MCF 10A (cell line): ENCODE measurements around the gene VWA3A. TPM values are rescaled to one million over a fixed set of nuclear protein-coding genes. Genes with fewer than 3 reads are reported as not detected.

Experiments used
- BruUV-seq: library from RNA; stranded (reverse); fragments of 400-500 nt; replicated peaks from 2 replicates; lab custom pipeline; 2021; lab: Mats Ljungman, UMichigan
- CTCF ChIA-PET: fragments of 300-600 bp; sonication (Branson Sonifier 250); formaldehyde crosslinking; extraction: SDS; loops from one replicate; lab custom pipeline; 2021; ENCODE audit warnings: antibody characterized with exemption, inconsistent platforms; lab: Yijun Ruan, JAX
- POLR2A ChIA-PET: fragments of 300-600, 350-650 bp; sonication (Branson Sonifier 250); formaldehyde crosslinking; extraction: SDS; loops from one replicate; lab custom pipeline; 2020; ENCODE audit warnings: antibody characterized with exemption, inconsistent platforms; lab: Yijun Ruan, JAX
- DNase-seq: peaks from one replicate; pipeline ENCODE4 v3.0.0-alpha.2; 2018; ENCODE audit not compliant: unreplicated experiment
- H3K27ac Mint-ChIP-seq: one replicate; pipeline ENCODE4 v1.8.0; 2022; ENCODE audit warnings: mild to moderate bottlenecking, low read depth, mixed read lengths; ENCODE audit not compliant: unreplicated experiment
- H3K27me3 Mint-ChIP-seq: one replicate; pipeline ENCODE4 v1.8.0; 2022; ENCODE audit warnings: mixed read lengths; ENCODE audit not compliant: insufficient read depth, unreplicated experiment
- H3K36me3 Mint-ChIP-seq: one replicate; pipeline ENCODE4 v1.8.0; 2022; ENCODE audit warnings: mild to moderate bottlenecking, moderate library complexity, mixed read lengths; ENCODE audit not compliant: insufficient read depth, unreplicated experiment
- H3K4me1 Mint-ChIP-seq: one replicate; pipeline ENCODE4 v1.8.0; 2022; ENCODE audit warnings: mixed read lengths; ENCODE audit not compliant: insufficient read depth, unreplicated experiment
- H3K4me3 Mint-ChIP-seq: one replicate; pipeline ENCODE4 v1.8.0; 2022; ENCODE audit warnings: mild to moderate bottlenecking, moderate library complexity, mixed read lengths; ENCODE audit not compliant: unreplicated experiment
- H3K9me3 Mint-ChIP-seq: one replicate; pipeline ENCODE4 v1.8.0; 2022; ENCODE audit warnings: mixed read lengths; ENCODE audit not compliant: unreplicated experiment
- CTCF ChIP-seq: fragments of 200-600 bp; IDR thresholded peaks from one replicate; pipeline ENCODE4 v1.8.0; 2022; ENCODE audit warnings: antibody characterized with exemption, mild to moderate bottlenecking; ENCODE audit not compliant: unreplicated experiment
- intact Hi-C: fragments of 100-400 bp; cut with micrococcal nuclease; formaldehyde crosslinking; loops from 2 replicates; pipeline ENCODE4 v1.14.1; 2022
- total RNA-seq: library from RNA; stranded (reverse); gene quantifications from 2 replicates; pipeline ENCODE4 v1.2.3, GENCODE V29; 2022

VWA3A gene
- total RNA-seq, 1 experiment from 2014 or later: not detected

- Mint-ChIP-seq H3K4me3 (no peak overlapping the region), H3K27me3 (no peaks in the 10 kb centered on the region), H3K27ac (no peak overlapping the region), H3K9me3 (no peaks in the 10 kb centered on the region), H3K4me1 (peaks cover 23% of the 10 kb centered on the region), H3K36me3 (peaks cover 6% of the 10 kb centered on the region)
- intact Hi-C loops: no loop called here
- ChIA-PET CTCF (interaction anchor here (1.1 to 3.5 kb wide), 3 partner anchors 14 to 62 kb away, joined by 4 to 30 read pairs (median 8); no protein-coding TSS in a partner anchor), POLR2A (interaction anchor here (0.6 to 4.2 kb wide), 6 partner anchors 13 to 125 kb away, joined by 3 to 26 read pairs (median 19); partner anchors contain the start of gene MOSMO)
- TF ChIP-seq CTCF: no peak
- no peak for DNase-seq
- no TSS peak for BruUV-seq
These were observed 28.4 kb upstream of the VWA3A start for GRCh38 chr16:22063888-22064467.

- peaks cover 23% of the 10 kb centered on the region for H3K4me1 Mint-ChIP-seq
- H3K36me3 Mint-ChIP-seq: peaks cover 6% of the 10 kb centered on the region
- no TSS peak for BruUV-seq
- POLR2A ChIA-PET: interaction anchor here (0.9 to 4.2 kb wide), 13 partner anchors 10 to 233 kb away, joined by 3 to 26 read pairs (median 7); partner anchors contain the start of gene MOSMO
- intact Hi-C loops: no loop called here
- DNase-seq: peak; percentile 68
- no peaks in the 10 kb centered on the region for H3K9me3 Mint-ChIP-seq
- peak overlapping the region; percentile 77 for H3K27ac Mint-ChIP-seq
- no peak overlapping the region for H3K4me3 Mint-ChIP-seq
- no peak for TF ChIP-seq CTCF
- CTCF ChIA-PET: interaction anchor here (0.7 to 3.5 kb wide), 9 partner anchors 12 to 150 kb away, joined by 3 to 30 read pairs (median 4); no protein-coding TSS in a partner anchor
- no peaks in the 10 kb centered on the region for H3K27me3 Mint-ChIP-seq
These were observed 27.1 kb upstream of the VWA3A start for GRCh38 chr16:22065252-22065651.

- H3K36me3 Mint-ChIP-seq: peaks cover 6% of the 10 kb centered on the region
These were observed 21.7 kb upstream of the VWA3A start for GRCh38 chr16:22070361-22071330.

More at GRCh38 chr16:22070361-22071330, 21.7 kb upstream of the VWA3A start:
- no peak overlapping the region for H3K27ac Mint-ChIP-seq
- CTCF ChIA-PET: interaction anchor here (0.7 to 3.7 kb wide), 17 partner anchors 8 to 118 kb away, joined by 3 to 25 read pairs (median 5); partner anchors contain the start of genes MOSMO and PDZD9
- POLR2A ChIA-PET: interaction anchor here (1.0 to 2.6 kb wide), 14 partner anchors 10 to 227 kb away, joined by 3 to 22 read pairs (median 5); partner anchors contain the start of genes MOSMO, POLR3E and UQCRC2
- BruUV-seq: no TSS peak
- H3K4me1 Mint-ChIP-seq: peaks cover 2% of the 10 kb centered on the region
- no peak overlapping the region for H3K4me3 Mint-ChIP-seq
- no peak for TF ChIP-seq CTCF
- no peaks in the 10 kb centered on the region for H3K9me3 Mint-ChIP-seq
- no peaks in the 10 kb centered on the region for H3K27me3 Mint-ChIP-seq
- peak; percentile 63 for DNase-seq
- intact Hi-C loops: no loop called here
